Gastroesophageal sphincter (tissue), 4 donors: ENCODE measurements around the gene NDRG3. TPM values are rescaled to one million over a fixed set of nuclear protein-coding genes. Genes with fewer than 3 reads are reported as not detected.
"Not testable (repeated sequence)": the region's sequence is repeated elsewhere in the genome, so short reads cannot be mapped to it uniquely, and the experiment has no call there.

Source experiments
- ATAC-seq: fragments of 150-250 bp; one replicate; pipeline ENCODE4 v1.9.1; 2016; ENCODE audit warnings: mild to moderate bottlenecking, moderate library complexity
- H3K27ac ChIP-seq, 4 donors: fragments of 200-600 bp; sonication (generic) in 3 of 4; 1 replicate in 3 of 4; 2 replicates in 1 of 4; pipeline ENCODE4 v1.5.1; 2016 to 2019
- H3K27me3 ChIP-seq: fragments of 200-600 bp; sonication (generic); one replicate; pipeline ENCODE4 v1.5.1; 2019
- H3K36me3 ChIP-seq, 2 donors: fragments of 200-600 bp; sonication (generic); one replicate each; pipeline ENCODE4 v1.5.1; 2019; ENCODE audit warnings: control low read depth in 1 of 2
- H3K4me1 ChIP-seq, 3 donors: fragments of 200-600 bp; sonication (generic); 1 replicate in 2 of 3; 2 replicates in 1 of 3; pipeline ENCODE4 v1.5.1; 2016 to 2019; ENCODE audit warnings: control low read depth in 2 of 3
- H3K4me3 ChIP-seq, 2 donors: fragments of 200-600 bp; sonication (generic); one replicate each; pipeline ENCODE4 v1.5.1; 2019; ENCODE audit warnings: mild to moderate bottlenecking in 1 of 2, moderate library complexity in 1 of 2
- H3K9me3 ChIP-seq, 3 donors: fragments of 200-600 bp; sonication (generic); one replicate each; pipeline ENCODE4 v1.5.1; 2017 to 2019; ENCODE audit warnings: control low read depth in 2 of 3
- EP300 ChIP-seq: sonication (generic); formaldehyde crosslinking; IDR thresholded peaks from one replicate; pipeline ENCODE4 v1.6.1; 2017; ENCODE audit warnings: antibody characterized with exemption, mild to moderate bottlenecking
- POLR2A ChIP-seq, 2 donors: fragments of 450-650 bp; IDR thresholded peaks; one replicate each; pipeline ENCODE4 v1.6.1; 2017; ENCODE audit warnings: antibody characterized with exemption in 2 of 2, mild to moderate bottlenecking in 2 of 2, moderate library complexity in 1 of 2
- POLR2AphosphoS5 ChIP-seq: sonication (generic); formaldehyde crosslinking; IDR thresholded peaks from one replicate; pipeline ENCODE4 v1.6.1; 2017; ENCODE audit warnings: antibody characterized with exemption
- WGBS, 2 donors: methylation state at CpG; one replicate each; pipeline ENCODE4 v1.1.5; 2018; ENCODE audit warnings: low coverage in 1 of 2; 5-methylcytosine and 5-hydroxymethylcytosine counted together
- total RNA-seq, 4 donors: library from RNA; depleted of rRNA; stranded (reverse); fragments of >200 nt; gene quantifications; one replicate each; pipeline ENCODE4 v1.1.0, GENCODE V29; 2016
- TF ChIP-seq, protein P1 (sequence below), 4 experiments: fragments of 200-600 bp in 2 of 4; fragments of 450-650 bp in 2 of 4; sonication (generic) in 1 of 4; IDR thresholded peaks; one replicate each; pipeline ENCODE4 v1.5.1; 2017 to 2019; ENCODE audit warnings: antibody characterized with exemption in 4 of 4, mild to moderate bottlenecking in 2 of 4, moderate library complexity in 2 of 4

The NDRG3 gene
- total RNA-seq, 4 donors from 2014 or later: 13.3 to 37.1 (median 26.0) TPM

DNA sequence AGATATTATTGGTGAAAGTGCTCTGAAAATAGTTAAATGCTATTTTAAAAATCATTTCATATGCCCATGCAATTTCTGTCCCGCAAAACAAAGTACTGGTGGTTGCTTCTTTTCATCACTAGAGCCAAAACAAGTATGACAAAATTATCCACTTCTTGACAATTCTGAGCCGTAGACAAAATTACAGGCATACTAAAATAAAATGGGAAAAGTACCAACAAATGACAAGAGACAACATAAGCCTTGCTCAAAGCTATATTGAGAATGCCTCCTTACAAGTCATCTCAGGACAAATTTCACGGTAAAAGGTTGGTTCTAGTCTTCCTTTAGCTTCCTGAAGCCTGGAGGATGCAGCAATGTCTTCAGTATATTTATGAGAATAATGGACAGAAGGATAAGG, 28.9 kb downstream of the NDRG3 start:
- Histone ChIP-seq H3K27me3 (no peaks in the 10 kb centered on the region), H3K27ac (no peak overlapping the region), H3K4me1 (no peaks in the 10 kb centered on the region), H3K9me3 (no peaks in the 10 kb centered on the region), H3K4me3 (no peak overlapping the region), H3K36me3 (peaks cover 0 to 33% of the 10 kb centered on the region in 2 donors)
- WGBS, 2 donors: 72 to 82% methylated on average over 3 of the region's 3 CpGs
- no peak for ATAC-seq
- TF ChIP-seq POLR2A (IDR thresholded peaks at IDR 0.05) (no peak), POLR2AphosphoS5 (no peak), EP300 (no peak)
- TF ChIP-seq, protein P1, sequence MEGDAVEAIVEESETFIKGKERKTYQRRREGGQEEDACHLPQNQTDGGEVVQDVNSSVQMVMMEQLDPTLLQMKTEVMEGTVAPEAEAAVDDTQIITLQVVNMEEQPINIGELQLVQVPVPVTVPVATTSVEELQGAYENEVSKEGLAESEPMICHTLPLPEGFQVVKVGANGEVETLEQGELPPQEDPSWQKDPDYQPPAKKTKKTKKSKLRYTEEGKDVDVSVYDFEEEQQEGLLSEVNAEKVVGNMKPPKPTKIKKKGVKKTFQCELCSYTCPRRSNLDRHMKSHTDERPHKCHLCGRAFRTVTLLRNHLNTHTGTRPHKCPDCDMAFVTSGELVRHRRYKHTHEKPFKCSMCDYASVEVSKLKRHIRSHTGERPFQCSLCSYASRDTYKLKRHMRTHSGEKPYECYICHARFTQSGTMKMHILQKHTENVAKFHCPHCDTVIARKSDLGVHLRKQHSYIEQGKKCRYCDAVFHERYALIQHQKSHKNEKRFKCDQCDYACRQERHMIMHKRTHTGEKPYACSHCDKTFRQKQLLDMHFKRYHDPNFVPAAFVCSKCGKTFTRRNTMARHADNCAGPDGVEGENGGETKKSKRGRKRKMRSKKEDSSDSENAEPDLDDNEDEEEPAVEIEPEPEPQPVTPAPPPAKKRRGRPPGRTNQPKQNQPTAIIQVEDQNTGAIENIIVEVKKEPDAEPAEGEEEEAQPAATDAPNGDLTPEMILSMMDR (IDR thresholded peaks at IDR 0.05): no peak

DNA sequence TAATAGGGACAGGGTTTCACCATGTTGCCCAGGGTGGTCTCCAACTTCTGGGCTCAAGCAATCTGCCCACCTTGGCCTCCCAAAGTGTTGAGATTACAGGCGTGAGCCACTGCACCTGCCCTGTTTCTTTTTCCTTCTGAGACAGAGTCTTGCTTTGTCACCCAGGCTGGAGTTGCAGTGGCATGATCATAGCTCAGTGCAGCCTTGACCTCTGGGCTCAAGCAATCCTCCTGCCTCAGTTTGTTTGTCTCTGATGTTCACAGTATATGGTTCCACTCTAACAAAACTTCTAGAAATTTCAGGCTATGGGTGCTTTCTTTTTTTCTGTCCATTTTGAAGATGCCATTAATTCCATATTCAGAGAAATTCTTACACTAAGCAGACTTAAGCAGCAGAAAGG, 33.1 kb downstream of the NDRG3 start:
- 80% methylated on average over 1 of the region's 1 CpG; no CpG with 5 or more reads in 1 of the 2 donors for WGBS, 2 donors
- Histone ChIP-seq H3K4me1 (no peaks in the 10 kb centered on the region), H3K9me3 (no peaks in the 10 kb centered on the region), H3K4me3 (no peak overlapping the region), H3K36me3 (no peaks in the 10 kb centered on the region), H3K27ac (no peak overlapping the region), H3K27me3 (no peaks in the 10 kb centered on the region)
- TF ChIP-seq, protein P1 (IDR thresholded peaks at IDR 0.05): no peak
- TF ChIP-seq EP300 (no peak), POLR2AphosphoS5 (no peak), POLR2A (IDR thresholded peaks at IDR 0.05) (no peak)
- no peak for ATAC-seq

- 73 to 74% methylated on average over 4 to 5 of the region's 5 CpGs for WGBS, 2 donors
- TF ChIP-seq EP300 (no peak), POLR2A (IDR thresholded peaks at IDR 0.05) (no peak), POLR2AphosphoS5 (no peak)
- TF ChIP-seq, protein P1 (IDR thresholded peaks at IDR 0.05): no peak
These were observed 36.8 kb downstream of the NDRG3 start for GRCh38 chr20:36709126-36709525.

DNA sequence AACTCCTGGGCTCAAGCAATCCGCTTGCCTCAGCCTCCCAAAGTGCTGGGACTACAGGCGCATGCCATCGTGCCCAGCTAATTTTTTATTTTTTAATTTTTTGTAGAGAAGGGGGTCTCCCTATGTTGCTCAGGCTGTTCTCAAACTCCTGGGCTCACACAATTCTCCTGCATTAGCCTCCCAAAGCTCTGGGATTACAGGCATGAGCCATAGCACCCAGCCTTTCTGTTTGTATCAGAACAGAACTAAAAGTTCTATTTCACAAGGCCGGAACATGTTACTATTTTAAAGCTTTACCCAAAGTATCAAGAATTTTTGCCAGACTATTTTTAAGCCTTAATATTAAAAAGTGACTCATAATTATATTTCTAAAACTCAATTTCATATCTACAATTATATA, 42.4 kb downstream of the NDRG3 start:
- no peaks in the 10 kb centered on the region for H3K4me1 ChIP-seq
- TF ChIP-seq EP300: no peak
- no peak for TF ChIP-seq POLR2A (IDR thresholded peaks at IDR 0.05)
- TF ChIP-seq POLR2AphosphoS5: no peak
- TF ChIP-seq, protein P1 (IDR thresholded peaks at IDR 0.05): no peak
- H3K9me3 ChIP-seq: no peaks in the 10 kb centered on the region
- H3K4me3 ChIP-seq: no peak overlapping the region
- no peak overlapping the region for H3K27ac ChIP-seq
- H3K36me3 ChIP-seq: peaks cover 0 to 24% of the 10 kb centered on the region in 2 donors
- no peaks in the 10 kb centered on the region for H3K27me3 ChIP-seq
- 90 to 92% methylated on average over 4 of the region's 4 CpGs for WGBS, 2 donors
- no peak for ATAC-seq

More at GRCh38 chr20:36709126-36709525, 36.8 kb downstream of the NDRG3 start:
- H3K27me3 ChIP-seq: no peaks in the 10 kb centered on the region
- no peak overlapping the region for H3K27ac ChIP-seq
- ATAC-seq: no peak
- H3K36me3 ChIP-seq: peaks cover 0 to 24% of the 10 kb centered on the region in 2 donors
- no peaks in the 10 kb centered on the region for H3K4me1 ChIP-seq
- H3K9me3 ChIP-seq: no peaks in the 10 kb centered on the region
- H3K4me3 ChIP-seq: no peak overlapping the region

GRCh38 chr20:36700438-36700837, 45.5 kb downstream of the NDRG3 start:
- H3K27ac ChIP-seq: no peak overlapping the region
- no peak overlapping the region for H3K4me3 ChIP-seq
- ATAC-seq: no peak
- TF ChIP-seq, protein P1 (IDR thresholded peaks at IDR 0.05): no peak
- no peaks in the 10 kb centered on the region for H3K27me3 ChIP-seq
- no peaks in the 10 kb centered on the region for H3K9me3 ChIP-seq
- H3K36me3 ChIP-seq: peaks cover 0 to 9% of the 10 kb centered on the region in 2 donors
- WGBS, 2 donors: 79 to 89% methylated on average over 3 of the region's 3 CpGs
- no peaks in the 10 kb centered on the region for H3K4me1 ChIP-seq

- not testable (repeated sequence) for H3K4me1 ChIP-seq, H3K4me3 ChIP-seq, H3K27me3 ChIP-seq, H3K9me3 ChIP-seq, ATAC-seq, H3K27ac ChIP-seq
- 92 to 100% methylated on average over 4 to 8 of the region's 8 CpGs for WGBS, 2 donors
- H3K36me3 ChIP-seq: peaks cover 0 to 12% of the 10 kb centered on the region in 2 donors
These were observed 50.4 kb downstream of the NDRG3 start for GRCh38 chr20:36695467-36695866.
